ENCODE measurements around the gene MXI1.

- TF ChIP-seq ZNF274 (IDR thresholded peaks at IDR 0.05; ENCODE audit: low read depth, low read length), result no peak
- no peak for TF ChIP-seq YY1 (IDR thresholded peaks at IDR 0.05; ENCODE audit: insufficient read depth, insufficient read length)
- TF ChIP-seq SUZ12 (IDR thresholded peaks at IDR 0.05; ENCODE audit: extremely low read depth, insufficient read depth, insufficient read length), result no peak
Observed at GRCh38 chr10:110160522-110160921, 46.9 kb upstream of the MXI1 start.

Data from NT2/D1 (cell line).